A549 (cell line): ENCODE results near the gene STK35. TPM values are rescaled to one million over a fixed set of nuclear protein-coding genes. Genes with fewer than 3 reads are reported as not detected.

Source experiments
- ATAC-seq, 2 experiments: fragments of 200-7000 bp in 1 of 2; fragments of >200 bp in 1 of 2; cut with Nextera tagmentation in 1 of 2; cut with Tn5 transposase in 1 of 2; 3 replicates each; pipeline versions ENCODE4 v1.8.0 to v1.9.1; 2018 to 2020; ENCODE audit warnings: mild to moderate bottlenecking in 1 of 2, moderate library complexity in 1 of 2
- CTCF ChIA-PET: fragments of 300-600 bp; sonication (Branson Sonifier 250); formaldehyde crosslinking; extraction: SDS; loops from one replicate; lab custom pipeline; 2021; ENCODE audit warnings: antibody characterized with exemption, inconsistent platforms; lab: Yijun Ruan, JAX
- POLR2A ChIA-PET: fragments of 350-600 bp; formaldehyde crosslinking; extraction: SDS; loops from one replicate; lab custom pipeline; 2021; ENCODE audit warnings: antibody characterized with exemption, inconsistent platforms; lab: Yijun Ruan, JAX
- DNase-seq, 2 experiments: peaks; one replicate each; pipeline versions ENCODE4 v3.0.0 to v3.0.0-alpha.2; 2011 to 2016; ENCODE audit warnings: low read depth in 1 of 2, low spot score in 1 of 2
- FAIRE-seq: peaks from 2 replicates; lab custom pipeline; 2011; peaks lifted over from hg19 to GRCh38; lab: Jason Lieb, UNC
- H3K27ac ChIP-seq, 2 experiments: fragments of >200 bp; sonication (Bioruptor Twin); formaldehyde crosslinking; 3 replicates each; pipeline ENCODE4 v1.5.1; 2016 to 2017
- H3K4me1 ChIP-seq: fragments of >200 bp; sonication (Bioruptor Twin); formaldehyde crosslinking; 3 replicates; pipeline ENCODE4 v1.6.1; 2016
- H3K4me2 ChIP-seq: fragments of >200 bp; sonication (Bioruptor Twin); formaldehyde crosslinking; 3 replicates; pipeline ENCODE4 v1.6.1; 2016
- H3K4me3 ChIP-seq: fragments of >200 bp; sonication (Bioruptor Twin); formaldehyde crosslinking; 3 replicates; pipeline ENCODE4 v1.5.1; 2016
- H3K9me3 ChIP-seq: fragments of >200 bp; sonication (Bioruptor Twin); formaldehyde crosslinking; 3 replicates; pipeline ENCODE4 v1.6.1; 2016
- BHLHE40 ChIP-seq: IDR thresholded peaks from 2 replicates; pipeline ENCODE4 v1.6.1; 2012; ENCODE audit warnings: low read depth, low read length, inconsistent platforms
- CEBPB ChIP-seq, 2 experiments: fragments of >200 bp in 1 of 2; sonication (Bioruptor Twin) in 1 of 2; formaldehyde crosslinking in 1 of 2; IDR thresholded peaks; 2 replicates each; pipeline ENCODE4 v1.6.1; 2012 to 2016
- CHD2 ChIP-seq: fragments of 150-350 bp; IDR thresholded peaks from 2 replicates; pipeline ENCODE4 v1.6.1; 2014; ENCODE audit warnings: low read length; ENCODE audit not compliant: partially characterized antibody
- EHMT2 ChIP-seq: fragments of 200-600 bp; sonication (generic); IDR thresholded peaks from 2 replicates; pipeline ENCODE4 v1.6.1; 2016; ENCODE audit warnings: antibody characterized with exemption, low read depth, mild to moderate bottlenecking, moderate library complexity
- ESRRA ChIP-seq: fragments of 150-350 bp; IDR thresholded peaks from 2 replicates; pipeline ENCODE4 v1.6.1; 2014; ENCODE audit warnings: mild to moderate bottlenecking, low read length, borderline replicate concordance
- FOSB ChIP-seq: fragments of 250-450 bp; sonication (Bioruptor Pico); IDR thresholded peaks from 2 replicates; pipeline ENCODE4 v1.5.0; 2020; ENCODE audit warnings: mild to moderate bottlenecking, moderate library complexity
- FOXS1 ChIP-seq: fragments of 250-450 bp; sonication (Bioruptor Pico); IDR thresholded peaks from 2 replicates; pipeline ENCODE4 v1.5.0; 2020; ENCODE audit warnings: mild to moderate bottlenecking, moderate library complexity
- HDAC2 ChIP-seq: fragments of 200-600 bp; sonication (generic); IDR thresholded peaks from 2 replicates; pipeline ENCODE4 v1.6.1; 2016
- HOXB13 ChIP-seq: fragments of 250-450 bp; sonication (Bioruptor Pico); IDR thresholded peaks from 2 replicates; pipeline ENCODE4 v1.5.0; 2020; ENCODE audit warnings: low read depth, mild to moderate bottlenecking, moderate library complexity
- HOXB5 ChIP-seq: fragments of 250-450 bp; sonication (Bioruptor Pico); IDR thresholded peaks from 2 replicates; pipeline ENCODE4 v1.5.0; 2020; ENCODE audit warnings: mild to moderate bottlenecking, moderate library complexity
- JUNB ChIP-seq: fragments of >200 bp; sonication (Bioruptor Twin); formaldehyde crosslinking; IDR thresholded peaks from 2 replicates; pipeline ENCODE4 v1.6.1; 2016
- MAFK ChIP-seq: fragments of 450-650 bp; IDR thresholded peaks from 2 replicates; pipeline ENCODE4 v1.6.1; 2014; ENCODE audit not compliant: partially characterized antibody
- MAZ ChIP-seq: fragments of 150-350 bp; IDR thresholded peaks from 2 replicates; pipeline ENCODE4 v1.6.1; 2014; ENCODE audit warnings: antibody characterized with exemption, low read depth, low read length, borderline replicate concordance
- MYC ChIP-seq: IDR thresholded peaks from 2 replicates; pipeline ENCODE4 v1.6.1; 2012; ENCODE audit warnings: mild to moderate bottlenecking, inconsistent platforms, low read length, improper control_type of control experiment, borderline replicate concordance
- NPAS2 ChIP-seq: fragments of 250-450 bp; sonication (Bioruptor Pico); IDR thresholded peaks from 2 replicates; pipeline ENCODE4 v1.8.0; 2022; ENCODE audit warnings: mild to moderate bottlenecking, moderate library complexity, borderline replicate concordance
- PHF8 ChIP-seq: fragments of 200-600 bp; sonication (generic); IDR thresholded peaks from 2 replicates; pipeline ENCODE4 v1.6.1; 2016; ENCODE audit warnings: low read depth, mild to moderate bottlenecking, antibody characterized with exemption, moderate library complexity, borderline replicate concordance
- RARB ChIP-seq: fragments of 250-450 bp; sonication (Bioruptor Pico); IDR thresholded peaks from 2 replicates; pipeline ENCODE4 v1.8.0; 2021; ENCODE audit warnings: mild to moderate bottlenecking, moderate library complexity
- RFX5 ChIP-seq: fragments of 450-650 bp; IDR thresholded peaks from 2 replicates; pipeline ENCODE4 v1.7.1; 2014; ENCODE audit warnings: antibody characterized with exemption, mild to moderate bottlenecking, moderate library complexity
- ZC3H11A ChIP-seq: fragments of 450-650 bp; IDR thresholded peaks from 2 replicates; pipeline ENCODE4 v1.6.1; 2014; ENCODE audit warnings: antibody characterized with exemption, mild to moderate bottlenecking
- ZNF302 ChIP-seq: fragments of 250-450 bp; sonication (Bioruptor Pico); IDR thresholded peaks from 2 replicates; pipeline ENCODE4 v1.9.0; 2021; ENCODE audit warnings: inconsistent platforms, mild to moderate bottlenecking, moderate library complexity
- whole genome bisulfite sequencing: methylation state at CpG from one replicate; pipeline ENCODE4 v1.1.6; 2017; ENCODE audit errors: missing lambda C conversion rate; 5-methylcytosine and 5-hydroxymethylcytosine counted together
- polyA plus RNA-seq, 4 experiments: library from polyadenylated mRNA; depleted of rRNA in 3 of 4; stranded (reverse); fragments of >200 nt; fragmentation: RNase III in 1 of 4; extraction: RNeasy Plus Mini Kit Qiagen cat#74134 plus additional on column Dnase treatment in 1 of 4; gene quantifications; 2 replicates in 3 of 4; 3 replicates in 1 of 4; pipeline ENCODE4 v1.2.3, GENCODE V29; 2011 to 2017
- TF ChIP-seq, protein P1 (sequence below): fragments of 150-350 bp; IDR thresholded peaks from 2 replicates; pipeline ENCODE4 v1.6.1; 2014; ENCODE audit warnings: low read depth, mild to moderate bottlenecking, low read length
- TF ChIP-seq, protein P2 (sequence below): fragments of >200 bp; sonication (Bioruptor Twin); formaldehyde crosslinking; IDR thresholded peaks from 3 replicates; pipeline ENCODE4 v1.6.1; 2016
- TF ChIP-seq, protein P3 (sequence below): fragments of 250-450 bp; sonication (Bioruptor Pico); IDR thresholded peaks from 2 replicates; pipeline ENCODE4 v1.5.0; 2020; ENCODE audit warnings: low read depth, mild to moderate bottlenecking, moderate library complexity
- TF ChIP-seq, protein P4 (sequence below): fragments of >200 bp; sonication (Bioruptor Twin); formaldehyde crosslinking; IDR thresholded peaks from 2 replicates; pipeline ENCODE4 v1.6.1; 2016
- TF ChIP-seq, protein P5 (sequence below): fragments of 250-450 bp; sonication (Bioruptor Pico); IDR thresholded peaks from 2 replicates; pipeline ENCODE4 v1.5.0; 2021; ENCODE audit warnings: mild to moderate bottlenecking, moderate library complexity, borderline replicate concordance
- TF ChIP-seq, protein P6 (sequence below): fragments of >200 bp; sonication (Bioruptor Twin); formaldehyde crosslinking; IDR thresholded peaks from 3 replicates; pipeline ENCODE4 v1.5.1; 2016
- TF ChIP-seq, protein P7 (sequence below): IDR thresholded peaks from 2 replicates; pipeline ENCODE4 v1.6.1; 2012; ENCODE audit warnings: low read depth, borderline replicate concordance

STK35 gene
- polyA plus RNA-seq, 2 of the 4 experiments (the other 2 are of a cell fraction), result 9.0 to 10.0 TPM

DNA sequence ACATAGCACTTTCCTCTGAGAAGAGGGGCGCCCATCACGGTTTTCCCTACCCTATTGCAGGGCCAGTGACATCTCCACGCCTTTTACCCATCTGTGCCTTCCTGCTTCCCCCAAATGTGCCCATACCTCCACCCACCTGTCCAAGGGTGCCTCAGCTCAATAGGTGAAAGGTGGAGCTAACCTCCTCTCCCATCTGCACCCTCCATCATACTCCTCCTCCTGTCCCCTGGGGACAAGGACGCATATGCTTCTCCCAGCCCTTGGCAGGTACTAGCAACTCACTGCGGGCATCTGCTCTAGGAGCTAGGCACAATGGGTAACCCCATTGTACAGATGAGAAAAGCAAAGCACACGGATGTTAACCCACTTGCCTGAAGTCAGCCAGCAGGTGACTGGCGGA is 62.8 kb downstream of the STK35 start (continued):
- TF ChIP-seq MAZ (no peak), HOXB13 (CRISPR knock-in tag) (no peak), FOXS1 (CRISPR knock-in tag) (no peak), CHD2 (no peak)

DNA sequence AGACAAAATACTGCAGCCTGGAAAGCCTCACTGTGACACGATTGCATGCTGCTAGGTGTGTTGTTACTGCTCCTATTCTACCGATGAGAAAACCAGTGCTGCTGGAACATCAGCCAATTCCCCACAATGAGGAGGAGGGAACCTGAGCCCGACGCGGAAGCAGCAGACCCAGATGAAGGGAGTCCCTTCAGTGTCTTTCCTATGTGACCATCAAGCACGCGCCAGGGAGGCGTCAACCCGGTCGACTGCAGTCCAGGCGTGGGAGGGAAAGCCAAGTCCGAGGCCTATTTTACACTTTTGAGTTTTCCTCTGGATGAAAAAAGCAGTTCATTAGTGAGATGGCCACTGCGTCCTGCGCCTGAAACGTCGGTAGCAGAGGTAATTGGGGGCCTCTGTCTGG is 63.3 kb downstream of the STK35 start:
- Histone ChIP-seq H3K4me3 (no peak overlapping the region), H3K4me2 (no peak overlapping the region), H3K4me1 (no peaks in the 10 kb centered on the region), H3K9me3 (no peaks in the 10 kb centered on the region), H3K27ac (no peak overlapping the region)
- DNase-seq, result no peak
- CTCF ChIA-PET, result interaction anchor here (0.5 to 6.9 kb wide), 4 partner anchors 8 to 200 kb away, joined by 3 to 76 read pairs (median 12); no protein-coding TSS in a partner anchor
- no peak for TF ChIP-seq HOXB5 (CRISPR knock-in tag)
- TF ChIP-seq ZC3H11A, result no peak
- TF ChIP-seq MAFK, result no peak
- no peak for TF ChIP-seq JUNB
- TF ChIP-seq, protein P1, sequence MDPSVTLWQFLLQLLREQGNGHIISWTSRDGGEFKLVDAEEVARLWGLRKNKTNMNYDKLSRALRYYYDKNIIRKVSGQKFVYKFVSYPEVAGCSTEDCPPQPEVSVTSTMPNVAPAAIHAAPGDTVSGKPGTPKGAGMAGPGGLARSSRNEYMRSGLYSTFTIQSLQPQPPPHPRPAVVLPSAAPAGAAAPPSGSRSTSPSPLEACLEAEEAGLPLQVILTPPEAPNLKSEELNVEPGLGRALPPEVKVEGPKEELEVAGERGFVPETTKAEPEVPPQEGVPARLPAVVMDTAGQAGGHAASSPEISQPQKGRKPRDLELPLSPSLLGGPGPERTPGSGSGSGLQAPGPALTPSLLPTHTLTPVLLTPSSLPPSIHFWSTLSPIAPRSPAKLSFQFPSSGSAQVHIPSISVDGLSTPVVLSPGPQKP, result no peak
- TF ChIP-seq HOXB13 (CRISPR knock-in tag), result no peak
- TF ChIP-seq HDAC2, result no peak
- TF ChIP-seq, protein P2, sequence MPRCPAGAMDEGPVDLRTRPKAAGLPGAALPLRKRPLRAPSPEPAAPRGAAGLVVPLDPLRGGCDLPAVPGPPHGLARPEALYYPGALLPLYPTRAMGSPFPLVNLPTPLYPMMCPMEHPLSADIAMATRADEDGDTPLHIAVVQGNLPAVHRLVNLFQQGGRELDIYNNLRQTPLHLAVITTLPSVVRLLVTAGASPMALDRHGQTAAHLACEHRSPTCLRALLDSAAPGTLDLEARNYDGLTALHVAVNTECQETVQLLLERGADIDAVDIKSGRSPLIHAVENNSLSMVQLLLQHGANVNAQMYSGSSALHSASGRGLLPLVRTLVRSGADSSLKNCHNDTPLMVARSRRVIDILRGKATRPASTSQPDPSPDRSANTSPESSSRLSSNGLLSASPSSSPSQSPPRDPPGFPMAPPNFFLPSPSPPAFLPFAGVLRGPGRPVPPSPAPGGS, result no peak
- TF ChIP-seq RFX5, result no peak
- TF ChIP-seq CHD2, result no peak
- TF ChIP-seq, protein P3, sequence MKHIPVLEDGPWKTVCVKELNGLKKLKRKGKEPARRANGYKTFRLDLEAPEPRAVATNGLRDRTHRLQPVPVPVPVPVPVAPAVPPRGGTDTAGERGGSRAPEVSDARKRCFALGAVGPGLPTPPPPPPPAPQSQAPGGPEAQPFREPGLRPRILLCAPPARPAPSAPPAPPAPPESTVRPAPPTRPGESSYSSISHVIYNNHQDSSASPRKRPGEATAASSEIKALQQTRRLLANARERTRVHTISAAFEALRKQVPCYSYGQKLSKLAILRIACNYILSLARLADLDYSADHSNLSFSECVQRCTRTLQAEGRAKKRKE, result no peak
- POLR2A ChIA-PET, result no interaction called here
- 80% methylated on average over 16 of the region's 16 CpGs for WGBS
- ATAC-seq, result no peak
- no peak for FAIRE-seq

DNA sequence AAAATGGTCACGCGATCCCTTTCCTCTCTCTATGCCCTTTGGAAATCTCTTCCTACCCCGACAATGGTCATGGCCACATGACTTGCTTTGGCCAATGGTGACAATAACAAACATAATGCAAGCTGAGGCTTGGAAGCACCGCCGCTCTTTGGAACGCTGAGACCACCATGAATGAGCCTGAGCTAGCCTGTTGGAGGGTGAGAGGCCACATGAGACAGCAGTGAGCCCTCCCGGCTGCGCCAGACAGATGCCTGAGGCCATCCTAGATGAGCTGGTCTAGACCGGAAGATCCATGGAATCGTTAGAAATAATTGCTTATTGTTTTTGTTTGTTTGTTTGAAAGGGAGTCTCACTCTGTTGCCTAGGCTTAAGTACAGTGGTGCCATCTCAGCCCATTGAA is 64.2 kb downstream of the STK35 start:
- ChIA-PET CTCF (interaction anchor here (0.9 to 4.2 kb wide), 2 partner anchors 13 to 159 kb away, joined by 3 to 17 read pairs; no protein-coding TSS in a partner anchor), POLR2A (no interaction called here)
- ATAC-seq (no peak), DNase-seq (no peak), FAIRE-seq (no peak)
- Histone ChIP-seq H3K4me1 (no peaks in the 10 kb centered on the region), H3K4me3 (no peak overlapping the region), H3K9me3 (no peaks in the 10 kb centered on the region), H3K27ac (no peak overlapping the region), H3K4me2 (no peak overlapping the region)
- 78% methylated on average over 10 of the region's 10 CpGs for WGBS
- TF ChIP-seq ESRRA, result no peak
- no peak for TF ChIP-seq RARB (CRISPR knock-in tag)
- TF ChIP-seq, protein P4, sequence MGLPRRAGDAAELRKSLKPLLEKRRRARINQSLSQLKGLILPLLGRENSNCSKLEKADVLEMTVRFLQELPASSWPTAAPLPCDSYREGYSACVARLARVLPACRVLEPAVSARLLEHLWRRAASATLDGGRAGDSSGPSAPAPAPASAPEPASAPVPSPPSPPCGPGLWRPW, result no peak
- no peak for TF ChIP-seq PHF8
- no peak for TF ChIP-seq MYC
- no peak for TF ChIP-seq ZNF302 (CRISPR knock-in tag)
- TF ChIP-seq, protein P5, sequence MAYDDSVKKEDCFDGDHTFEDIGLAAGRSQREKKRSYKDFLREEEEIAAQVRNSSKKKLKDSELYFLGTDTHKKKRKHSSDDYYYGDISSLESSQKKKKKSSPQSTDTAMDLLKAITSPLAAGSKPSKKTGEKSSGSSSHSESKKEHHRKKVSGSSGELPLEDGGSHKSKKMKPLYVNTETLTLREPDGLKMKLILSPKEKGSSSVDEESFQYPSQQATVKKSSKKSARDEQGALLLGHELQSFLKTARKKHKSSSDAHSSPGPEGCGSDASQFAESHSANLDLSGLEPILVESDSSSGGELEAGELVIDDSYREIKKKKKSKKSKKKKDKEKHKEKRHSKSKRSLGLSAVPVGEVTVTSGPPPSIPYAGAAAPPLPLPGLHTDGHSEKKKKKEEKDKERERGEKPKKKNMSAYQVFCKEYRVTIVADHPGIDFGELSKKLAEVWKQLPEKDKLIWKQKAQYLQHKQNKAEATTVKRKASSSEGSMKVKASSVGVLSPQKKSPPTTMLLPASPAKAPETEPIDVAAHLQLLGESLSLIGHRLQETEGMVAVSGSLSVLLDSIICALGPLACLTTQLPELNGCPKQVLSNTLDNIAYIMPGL (CRISPR knock-in tag), result no peak
- no peak for TF ChIP-seq BHLHE40
- TF ChIP-seq RFX5, result no peak
- no peak for TF ChIP-seq FOXS1 (CRISPR knock-in tag)
- no peak for TF ChIP-seq FOSB
- TF ChIP-seq, protein P6, sequence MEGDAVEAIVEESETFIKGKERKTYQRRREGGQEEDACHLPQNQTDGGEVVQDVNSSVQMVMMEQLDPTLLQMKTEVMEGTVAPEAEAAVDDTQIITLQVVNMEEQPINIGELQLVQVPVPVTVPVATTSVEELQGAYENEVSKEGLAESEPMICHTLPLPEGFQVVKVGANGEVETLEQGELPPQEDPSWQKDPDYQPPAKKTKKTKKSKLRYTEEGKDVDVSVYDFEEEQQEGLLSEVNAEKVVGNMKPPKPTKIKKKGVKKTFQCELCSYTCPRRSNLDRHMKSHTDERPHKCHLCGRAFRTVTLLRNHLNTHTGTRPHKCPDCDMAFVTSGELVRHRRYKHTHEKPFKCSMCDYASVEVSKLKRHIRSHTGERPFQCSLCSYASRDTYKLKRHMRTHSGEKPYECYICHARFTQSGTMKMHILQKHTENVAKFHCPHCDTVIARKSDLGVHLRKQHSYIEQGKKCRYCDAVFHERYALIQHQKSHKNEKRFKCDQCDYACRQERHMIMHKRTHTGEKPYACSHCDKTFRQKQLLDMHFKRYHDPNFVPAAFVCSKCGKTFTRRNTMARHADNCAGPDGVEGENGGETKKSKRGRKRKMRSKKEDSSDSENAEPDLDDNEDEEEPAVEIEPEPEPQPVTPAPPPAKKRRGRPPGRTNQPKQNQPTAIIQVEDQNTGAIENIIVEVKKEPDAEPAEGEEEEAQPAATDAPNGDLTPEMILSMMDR, result no peak
- TF ChIP-seq, protein P7, sequence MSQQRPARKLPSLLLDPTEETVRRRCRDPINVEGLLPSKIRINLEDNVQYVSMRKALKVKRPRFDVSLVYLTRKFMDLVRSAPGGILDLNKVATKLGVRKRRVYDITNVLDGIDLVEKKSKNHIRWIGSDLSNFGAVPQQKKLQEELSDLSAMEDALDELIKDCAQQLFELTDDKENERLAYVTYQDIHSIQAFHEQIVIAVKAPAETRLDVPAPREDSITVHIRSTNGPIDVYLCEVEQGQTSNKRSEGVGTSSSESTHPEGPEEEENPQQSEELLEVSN, result no peak
- no peak for TF ChIP-seq EHMT2
- TF ChIP-seq NPAS2 (CRISPR knock-in tag), result no peak
- TF ChIP-seq CEBPB (IDR thresholded peaks at IDR 0.05), result no peak
